GM12878 (cell line): ENCODE measurements around the gene HNRNPU.

Experiments
- EP300 ChIP-seq, 2 experiments: fragments of 150-350 bp in 1 of 2; IDR thresholded peaks; 2 replicates each; pipeline ENCODE4 v1.6.1; 2011 to 2012; ENCODE audit warnings: low read depth in 2 of 2, low read length in 2 of 2, borderline replicate concordance in 1 of 2, improper control_type of control experiment in 1 of 2, inconsistent platforms in 1 of 2; ENCODE audit not compliant: control insufficient read depth in 1 of 2
- GABPA ChIP-seq: IDR thresholded peaks from 2 replicates; pipeline ENCODE4 v1.6.1; 2014; ENCODE audit warnings: antibody characterized with exemption, low read depth, mild to moderate bottlenecking, inconsistent platforms
- LARP7 ChIP-seq: fragments of 450-650 bp; IDR thresholded peaks from 2 replicates; pipeline ENCODE4 v1.6.1; 2017; ENCODE audit warnings: mild to moderate bottlenecking
- POLR2A ChIP-seq: IDR thresholded peaks from 2 replicates; pipeline ENCODE4 v1.6.1; 2011; ENCODE audit warnings: low read depth, mild to moderate bottlenecking, low read length
- RAD21 ChIP-seq: IDR thresholded peaks from 2 replicates; pipeline ENCODE4 v1.6.1; 2011; ENCODE audit warnings: mild to moderate bottlenecking, low read depth, low read length, moderate library complexity; ENCODE audit not compliant: insufficient read depth
- TAF1 ChIP-seq: IDR thresholded peaks from 2 replicates; pipeline ENCODE4 v1.6.1; 2011; ENCODE audit warnings: mild to moderate bottlenecking, low read depth, low read length, borderline replicate concordance
- TF ChIP-seq, protein P1 (sequence below): IDR thresholded peaks from 2 replicates; pipeline ENCODE4 v1.6.1; 2011; ENCODE audit warnings: low read depth, mild to moderate bottlenecking, low read length, moderate library complexity, borderline replicate concordance; ENCODE audit errors: extremely low read depth
- TF ChIP-seq, protein P2 (sequence below), 3 experiments: IDR thresholded peaks in 2 of 3; conservative IDR thresholded peaks in 1 of 3; 2 replicates each; pipeline ENCODE4 v1.5.1; 2011; ENCODE audit warnings: low read depth in 3 of 3, low read length in 3 of 3, mild to moderate bottlenecking in 3 of 3, control low read depth in 2 of 3, moderate library complexity in 2 of 3, inconsistent platforms in 1 of 3, mixed read lengths in 1 of 3; ENCODE audit not compliant: control insufficient read depth in 2 of 3, insufficient read depth in 1 of 3; ENCODE audit errors: extremely low read depth in 1 of 3
- TF ChIP-seq, protein P3 (sequence below): fragments of 450-650 bp; IDR thresholded peaks from 2 replicates; pipeline ENCODE4 v1.6.1; 2018; ENCODE audit warnings: mild to moderate bottlenecking, low read depth, moderate library complexity; ENCODE audit not compliant: partially characterized antibody
- TF ChIP-seq, protein P4 (sequence below): IDR thresholded peaks from 2 replicates; pipeline ENCODE4 v1.6.1; 2011; ENCODE audit warnings: mild to moderate bottlenecking, low read depth, low read length, moderate library complexity; ENCODE audit not compliant: insufficient replicate concordance

DNA sequence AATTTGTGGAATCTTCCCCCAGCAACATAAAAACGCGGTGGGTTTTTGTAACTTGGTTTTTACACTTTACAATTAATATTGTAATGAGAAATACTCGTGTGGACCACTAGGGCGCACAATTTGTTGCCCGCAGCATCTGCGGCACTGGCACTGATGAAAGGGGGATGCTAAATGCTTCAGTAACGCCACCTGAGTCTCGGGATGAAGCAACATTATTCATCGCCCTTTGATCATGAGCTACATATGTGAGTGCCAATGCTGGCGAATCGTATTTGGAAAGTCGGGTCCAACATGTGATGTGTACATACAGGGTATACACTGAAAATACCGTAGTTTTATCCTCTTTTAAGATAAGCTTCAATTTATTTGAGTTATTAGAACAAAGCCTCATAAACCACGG is 63.1 kb downstream of the HNRNPU start:
- TF ChIP-seq POLR2A, result no peak
- TF ChIP-seq, protein P1, sequence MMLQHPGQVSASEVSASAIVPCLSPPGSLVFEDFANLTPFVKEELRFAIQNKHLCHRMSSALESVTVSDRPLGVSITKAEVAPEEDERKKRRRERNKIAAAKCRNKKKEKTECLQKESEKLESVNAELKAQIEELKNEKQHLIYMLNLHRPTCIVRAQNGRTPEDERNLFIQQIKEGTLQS, result no peak
- peak; percentile 88 for TF ChIP-seq RAD21
- TF ChIP-seq TAF1, result no peak
- TF ChIP-seq EP300 (IDR thresholded peaks at IDR 0.05; ENCODE audit: borderline replicate concordance in 1 of 2, control insufficient read depth in 1 of 2, low read depth in 2 of 2, low read length in 2 of 2), result no peak
- TF ChIP-seq, protein P2, sequence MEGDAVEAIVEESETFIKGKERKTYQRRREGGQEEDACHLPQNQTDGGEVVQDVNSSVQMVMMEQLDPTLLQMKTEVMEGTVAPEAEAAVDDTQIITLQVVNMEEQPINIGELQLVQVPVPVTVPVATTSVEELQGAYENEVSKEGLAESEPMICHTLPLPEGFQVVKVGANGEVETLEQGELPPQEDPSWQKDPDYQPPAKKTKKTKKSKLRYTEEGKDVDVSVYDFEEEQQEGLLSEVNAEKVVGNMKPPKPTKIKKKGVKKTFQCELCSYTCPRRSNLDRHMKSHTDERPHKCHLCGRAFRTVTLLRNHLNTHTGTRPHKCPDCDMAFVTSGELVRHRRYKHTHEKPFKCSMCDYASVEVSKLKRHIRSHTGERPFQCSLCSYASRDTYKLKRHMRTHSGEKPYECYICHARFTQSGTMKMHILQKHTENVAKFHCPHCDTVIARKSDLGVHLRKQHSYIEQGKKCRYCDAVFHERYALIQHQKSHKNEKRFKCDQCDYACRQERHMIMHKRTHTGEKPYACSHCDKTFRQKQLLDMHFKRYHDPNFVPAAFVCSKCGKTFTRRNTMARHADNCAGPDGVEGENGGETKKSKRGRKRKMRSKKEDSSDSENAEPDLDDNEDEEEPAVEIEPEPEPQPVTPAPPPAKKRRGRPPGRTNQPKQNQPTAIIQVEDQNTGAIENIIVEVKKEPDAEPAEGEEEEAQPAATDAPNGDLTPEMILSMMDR (IDR thresholded peaks at IDR 0.05 in 2 of 3, conservative IDR thresholded peaks at IDR 0.05 in 1 of 3; ENCODE audit: control insufficient read depth in 2 of 3, extremely low read depth in 1 of 3, insufficient read depth in 1 of 3, low read depth in 3 of 3, low read length in 3 of 3), result peak; percentile 62 to 71 (median 65); a peak in 5 of 6 replicates
- no peak for TF ChIP-seq GABPA
- TF ChIP-seq, protein P3, sequence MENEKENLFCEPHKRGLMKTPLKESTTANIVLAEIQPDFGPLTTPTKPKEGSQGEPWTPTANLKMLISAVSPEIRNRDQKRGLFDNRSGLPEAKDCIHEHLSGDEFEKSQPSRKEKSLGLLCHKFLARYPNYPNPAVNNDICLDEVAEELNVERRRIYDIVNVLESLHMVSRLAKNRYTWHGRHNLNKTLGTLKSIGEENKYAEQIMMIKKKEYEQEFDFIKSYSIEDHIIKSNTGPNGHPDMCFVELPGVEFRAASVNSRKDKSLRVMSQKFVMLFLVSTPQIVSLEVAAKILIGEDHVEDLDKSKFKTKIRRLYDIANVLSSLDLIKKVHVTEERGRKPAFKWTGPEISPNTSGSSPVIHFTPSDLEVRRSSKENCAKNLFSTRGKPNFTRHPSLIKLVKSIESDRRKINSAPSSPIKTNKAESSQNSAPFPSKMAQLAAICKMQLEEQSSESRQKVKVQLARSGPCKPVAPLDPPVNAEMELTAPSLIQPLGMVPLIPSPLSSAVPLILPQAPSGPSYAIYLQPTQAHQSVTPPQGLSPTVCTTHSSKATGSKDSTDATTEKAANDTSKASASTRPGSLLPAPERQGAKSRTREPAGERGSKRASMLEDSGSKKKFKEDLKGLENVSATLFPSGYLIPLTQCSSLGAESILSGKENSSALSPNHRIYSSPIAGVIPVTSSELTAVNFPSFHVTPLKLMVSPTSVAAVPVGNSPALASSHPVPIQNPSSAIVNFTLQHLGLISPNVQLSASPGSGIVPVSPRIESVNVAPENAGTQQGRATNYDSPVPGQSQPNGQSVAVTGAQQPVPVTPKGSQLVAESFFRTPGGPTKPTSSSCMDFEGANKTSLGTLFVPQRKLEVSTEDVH, result no peak
- TF ChIP-seq LARP7, result no peak
- TF ChIP-seq, protein P4, sequence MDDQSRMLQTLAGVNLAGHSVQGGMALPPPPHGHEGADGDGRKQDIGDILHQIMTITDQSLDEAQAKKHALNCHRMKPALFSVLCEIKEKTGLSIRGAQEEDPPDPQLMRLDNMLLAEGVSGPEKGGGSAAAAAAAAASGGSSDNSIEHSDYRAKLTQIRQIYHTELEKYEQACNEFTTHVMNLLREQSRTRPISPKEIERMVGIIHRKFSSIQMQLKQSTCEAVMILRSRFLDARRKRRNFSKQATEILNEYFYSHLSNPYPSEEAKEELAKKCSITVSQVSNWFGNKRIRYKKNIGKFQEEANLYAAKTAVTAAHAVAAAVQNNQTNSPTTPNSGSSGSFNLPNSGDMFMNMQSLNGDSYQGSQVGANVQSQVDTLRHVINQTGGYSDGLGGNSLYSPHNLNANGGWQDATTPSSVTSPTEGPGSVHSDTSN, result no peak
